Tibial artery (tissue), 4 donors: ENCODE results near the gene RPUSD3.
"Not testable (repeated sequence)": the region's sequence is repeated elsewhere in the genome, so short reads cannot be mapped to it uniquely, and the experiment has no call there.

ENCODE experiments used
- DNase-seq, 2 donors: peaks; one replicate each; pipeline ENCODE4 v3.0.0-alpha.2; 2019
- H3K27ac ChIP-seq, 2 donors: fragments of 200-600 bp; sonication (generic) in 1 of 2; 1 replicate in 1 of 2; 2 replicates in 1 of 2; pipeline ENCODE4 v1.5.1; 2018 to 2019; ENCODE audit warnings: mild to moderate bottlenecking in 1 of 2
- H3K27me3 ChIP-seq, 2 donors: fragments of 200-600 bp; sonication (generic) in 1 of 2; one replicate each; pipeline versions ENCODE4 v1.5.1 to v1.6.0; 2016 to 2019
- H3K36me3 ChIP-seq, 3 donors: fragments of 200-600 bp; sonication (generic) in 2 of 3; one replicate each; pipeline ENCODE4 v1.5.1; 2016 to 2019; ENCODE audit warnings: mild to moderate bottlenecking in 2 of 3
- H3K4me1 ChIP-seq, 4 donors: fragments of 200-600 bp; sonication (generic) in 2 of 4; 1 replicate in 3 of 4; 2 replicates in 1 of 4; pipeline ENCODE4 v1.5.1; 2016 to 2019
- H3K4me3 ChIP-seq, 2 donors: fragments of 200-600 bp; sonication (generic) in 1 of 2; 1 replicate in 1 of 2; 2 replicates in 1 of 2; pipeline ENCODE4 v1.5.1; 2018 to 2019; ENCODE audit warnings: mild to moderate bottlenecking in 2 of 2
- H3K9me3 ChIP-seq, 3 donors: fragments of 200-600 bp; sonication (generic) in 1 of 3; one replicate each; pipeline ENCODE4 v1.5.1; 2016 to 2019
- CTCF ChIP-seq, 2 experiments: fragments of 200-600 bp in 1 of 2; fragments of 450-650 bp in 1 of 2; IDR thresholded peaks; one replicate each; pipeline ENCODE4 v1.5.1; 2017 to 2019; ENCODE audit warnings: antibody characterized with exemption in 2 of 2, mild to moderate bottlenecking in 1 of 2, moderate library complexity in 1 of 2
- intact Hi-C: fragments of 100-400 bp; cut with DNase I; formaldehyde crosslinking; loops from one replicate; pipeline ENCODE4 v1.15.0; 2023; ENCODE audit warnings: low total_unique reads

Gene RPUSD3

GRCh38 chr3:9879830-9880549, 36.2 kb upstream of the RPUSD3 start, which contains the start of gene CIDEC:
Gene CIDEC (minus strand): TSS chr3:9880253. CDS start chr3:9878486, 1,767 bp downstream.
- no peak for DNase-seq
- H3K27ac ChIP-seq = no peak within 1 kb of the TSS
- H3K9me3 ChIP-seq = no peaks in the 10 kb centered on the region
- H3K27me3 ChIP-seq = no peaks in the 10 kb centered on the region
- H3K36me3 ChIP-seq = no peaks in the 10 kb centered on the region
- H3K4me3 ChIP-seq = no peak within 1 kb of the TSS
- no peaks in the 10 kb centered on the region for H3K4me1 ChIP-seq
- TF ChIP-seq CTCF (IDR thresholded peaks at IDR 0.05) = no peak
- intact Hi-C loops = no loop called here

GRCh38 chr3:9878700-9879099, 34.9 kb upstream of the RPUSD3 start:
- no peaks in the 10 kb centered on the region for H3K4me1 ChIP-seq
- H3K9me3 ChIP-seq = no peaks in the 10 kb centered on the region
- intact Hi-C loops = no loop called here
- no peak overlapping the region for H3K27ac ChIP-seq
- no peaks in the 10 kb centered on the region for H3K36me3 ChIP-seq
- no peaks in the 10 kb centered on the region for H3K27me3 ChIP-seq
- no peak for DNase-seq
- H3K4me3 ChIP-seq = no peak overlapping the region
- no peak for TF ChIP-seq CTCF (IDR thresholded peaks at IDR 0.05)

- H3K4me3 ChIP-seq = no peak overlapping the region
- H3K36me3 ChIP-seq = no peaks in the 10 kb centered on the region
- intact Hi-C loops = no loop called here
- no peaks in the 10 kb centered on the region for H3K27me3 ChIP-seq
- no peak overlapping the region for H3K27ac ChIP-seq
- no peak for DNase-seq
- no peak for TF ChIP-seq CTCF (IDR thresholded peaks at IDR 0.05)
- H3K9me3 ChIP-seq = no peaks in the 10 kb centered on the region
- no peaks in the 10 kb centered on the region for H3K4me1 ChIP-seq
These were observed 33.2 kb upstream of the RPUSD3 start for GRCh38 chr3:9876991-9877390.

GRCh38 chr3:9876255-9876654, 32.4 kb upstream of the RPUSD3 start:
- H3K36me3 ChIP-seq, H3K4me1 ChIP-seq, intact Hi-C loops, H3K9me3 ChIP-seq, H3K27me3 ChIP-seq, H3K27ac ChIP-seq, DNase-seq, H3K4me3 ChIP-seq: not testable (repeated sequence)

- H3K27ac ChIP-seq = no peak overlapping the region
- H3K36me3 ChIP-seq = no peaks in the 10 kb centered on the region
- intact Hi-C loops = no loop called here
- H3K27me3 ChIP-seq = no peaks in the 10 kb centered on the region
- DNase-seq = no peak
- no peaks in the 10 kb centered on the region for H3K4me1 ChIP-seq
- TF ChIP-seq CTCF (IDR thresholded peaks at IDR 0.05) = no peak
- H3K4me3 ChIP-seq = no peak overlapping the region
- H3K9me3 ChIP-seq = no peaks in the 10 kb centered on the region
These were observed 31.6 kb upstream of the RPUSD3 start for GRCh38 chr3:9875448-9875847.

- H3K9me3 ChIP-seq, H3K27me3 ChIP-seq, intact Hi-C loops, H3K4me3 ChIP-seq, H3K27ac ChIP-seq, H3K4me1 ChIP-seq, H3K36me3 ChIP-seq, DNase-seq: not testable (repeated sequence)
These were observed 28.3 kb upstream of the RPUSD3 start for GRCh38 chr3:9872067-9872466.

- H3K36me3 ChIP-seq = no peaks in the 10 kb centered on the region
- H3K27ac ChIP-seq = no peak overlapping the region
- H3K4me3 ChIP-seq = no peak overlapping the region
- peaks cover 0 to 12% (median 2%) of the 10 kb centered on the region in 4 donors for H3K4me1 ChIP-seq
- no peaks in the 10 kb centered on the region for H3K9me3 ChIP-seq
- DNase-seq = no peak
- H3K27me3 ChIP-seq = no peaks in the 10 kb centered on the region
- intact Hi-C loops = no loop called here
- no peak for TF ChIP-seq CTCF (IDR thresholded peaks at IDR 0.05)
These were observed 27.2 kb upstream of the RPUSD3 start for GRCh38 chr3:9870978-9871377.
